COLO829 (cell line): Measurements from ENCODE around the gene PLXNA4.

ENCODE experiments used
- DNase-seq: peaks from one replicate; pipeline ENCODE4 v3.0.0; 2012; ENCODE audit warnings: low spot score

PLXNA4 gene

GRCh38 chr7:132352800-132353199 lies 223.5 kb downstream of the PLXNA4 start:
- no peak for DNase-seq

DNA sequence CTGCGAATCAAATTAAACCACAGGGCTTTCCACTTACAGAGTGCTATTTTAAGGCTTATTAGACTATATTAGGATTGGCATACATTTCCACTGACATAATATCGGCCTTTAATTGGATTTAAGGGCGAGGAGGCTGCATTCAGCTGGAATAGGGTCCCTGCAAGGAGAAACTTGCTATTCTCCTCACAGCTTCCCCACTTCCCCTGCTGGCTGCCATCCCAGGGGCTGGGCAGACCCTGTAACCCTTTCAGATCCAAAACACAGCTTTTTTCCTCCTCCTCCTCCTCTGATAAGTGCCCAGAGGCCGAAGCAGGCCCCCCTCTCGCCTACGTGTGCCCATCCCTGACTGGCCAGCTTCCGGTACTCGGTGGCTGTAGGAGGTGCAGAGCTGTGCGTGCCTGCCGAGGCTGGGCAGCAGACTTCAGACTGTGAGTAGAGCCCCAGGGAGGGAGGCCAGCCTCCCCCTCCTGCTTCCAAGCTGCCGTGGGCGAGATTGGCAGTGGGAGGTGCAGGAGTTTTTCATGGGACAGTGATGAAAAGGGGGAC lies 224.2 kb downstream of the PLXNA4 start:
- DNase-seq = no peak

DNA sequence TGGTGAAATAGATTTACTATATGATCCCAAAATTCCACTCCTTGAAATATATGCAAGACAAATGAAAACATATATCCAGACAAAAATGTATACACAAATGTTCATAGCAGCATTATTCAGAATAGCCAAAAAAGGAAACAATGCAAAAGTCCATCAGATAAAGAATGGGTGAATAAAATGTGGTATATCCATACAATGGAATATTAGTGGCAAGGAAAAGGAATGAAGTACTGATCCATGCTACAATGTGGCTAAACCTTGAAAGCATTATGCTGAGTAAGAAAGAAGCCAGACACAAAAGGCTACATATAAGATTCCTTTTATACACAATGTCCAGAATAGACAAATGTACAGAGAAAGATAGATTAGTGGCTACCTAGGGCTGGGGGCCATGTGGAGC lies 225.5 kb downstream of the PLXNA4 start:
- DNase-seq = no peak

GRCh38 chr7:132349075-132349474 lies 227.2 kb downstream of the PLXNA4 start:
- DNase-seq = no peak

DNA sequence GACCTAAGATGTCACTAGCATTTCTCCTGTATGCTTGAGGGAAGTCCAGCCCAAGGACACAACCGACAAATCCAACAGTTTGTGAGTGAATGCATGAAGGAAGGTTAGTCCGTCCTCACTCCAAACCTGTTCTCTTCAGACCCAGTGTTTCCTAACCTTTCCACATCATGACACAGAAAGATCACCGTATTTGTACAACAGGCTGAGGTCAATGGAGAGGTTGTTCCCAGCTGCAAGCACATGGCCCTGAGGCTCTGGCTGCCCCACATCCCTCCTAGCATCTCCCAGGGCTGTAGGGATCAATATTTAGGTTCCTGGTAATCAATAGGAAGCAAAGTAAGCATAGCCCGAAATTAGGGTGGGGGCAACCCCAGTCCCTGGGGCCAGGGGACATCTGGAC lies 227.9 kb downstream of the PLXNA4 start:
- no peak for DNase-seq

- DNase-seq = no peak
Observed at GRCh38 chr7:132347858-132348257, 228.4 kb downstream of the PLXNA4 start.

GRCh38 chr7:132347123-132347522 lies 229.1 kb downstream of the PLXNA4 start:
- no peak for DNase-seq

GRCh38 chr7:132345543-132346129 lies 230.6 kb downstream of the PLXNA4 start:
- no peak for DNase-seq

GRCh38 chr7:132345030-132345429 lies 231.2 kb downstream of the PLXNA4 start:
- DNase-seq = no peak

DNA sequence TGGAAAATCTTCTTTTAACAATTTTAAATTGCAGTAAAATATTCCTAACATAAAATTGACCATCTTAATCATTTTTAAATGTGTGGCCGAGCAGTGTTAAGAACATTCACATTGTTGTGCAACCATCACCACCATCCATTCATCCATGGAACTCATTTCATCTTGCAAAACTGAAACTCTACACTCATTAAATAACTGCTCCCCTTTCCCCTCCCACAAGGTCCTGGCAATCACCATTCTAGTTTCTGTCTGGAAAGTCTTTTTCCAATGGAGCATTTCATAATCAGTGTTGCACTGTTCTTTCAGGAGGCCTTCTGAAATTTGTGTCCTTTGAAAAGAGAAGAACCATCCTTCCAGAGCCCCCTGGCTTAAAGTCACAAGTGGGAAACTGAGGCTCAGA lies 233.1 kb downstream of the PLXNA4 start:
- no peak for DNase-seq

- DNase-seq = no peak
Observed at GRCh38 chr7:132337450-132338080, 238.7 kb downstream of the PLXNA4 start.

- DNase-seq = no peak
Observed at GRCh38 chr7:132336797-132337196, 239.5 kb downstream of the PLXNA4 start.

- DNase-seq = no peak
Observed at GRCh38 chr7:132333301-132333700, 243.0 kb downstream of the PLXNA4 start.

- DNase-seq = no peak
Observed at GRCh38 chr7:132328760-132329159, 247.5 kb downstream of the PLXNA4 start.

GRCh38 chr7:132328047-132328620 lies 248.1 kb downstream of the PLXNA4 start:
- peak; percentile 40 for DNase-seq

DNA sequence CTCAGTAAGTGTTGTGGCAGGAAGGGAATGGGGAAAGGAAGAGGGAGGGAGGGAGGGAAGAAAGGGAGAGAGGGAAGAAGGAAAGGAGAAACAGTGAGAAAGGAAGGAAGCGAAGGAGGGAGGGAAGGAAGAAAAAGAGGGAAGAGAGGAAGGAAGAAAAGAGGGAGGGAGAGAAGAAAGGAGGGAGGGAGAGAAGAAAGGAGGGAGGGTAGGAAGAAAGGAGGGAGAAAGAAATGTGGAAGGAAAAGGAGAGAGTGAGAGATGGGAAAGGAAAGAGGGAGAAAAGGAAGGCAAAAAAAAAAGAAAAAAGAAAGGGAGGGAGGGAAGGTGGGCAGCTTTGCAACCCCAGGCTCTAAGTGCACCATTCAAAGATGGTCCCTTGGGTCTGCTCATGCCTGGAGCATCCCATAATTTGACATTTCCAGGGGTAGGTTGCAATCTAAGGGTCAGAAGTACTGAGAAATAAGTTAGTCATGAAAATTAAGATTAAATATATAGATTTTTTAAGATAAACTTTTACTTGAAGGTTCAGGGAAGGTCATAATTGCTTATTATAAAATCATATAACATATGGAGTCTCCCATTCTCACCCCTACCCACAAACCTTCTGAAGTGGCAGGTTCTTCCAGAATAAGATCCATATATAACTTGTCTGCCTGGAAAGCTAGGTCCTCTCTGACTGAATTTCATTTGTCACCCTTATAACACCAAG lies 249.2 kb downstream of the PLXNA4 start:
- no peak for DNase-seq

DNA sequence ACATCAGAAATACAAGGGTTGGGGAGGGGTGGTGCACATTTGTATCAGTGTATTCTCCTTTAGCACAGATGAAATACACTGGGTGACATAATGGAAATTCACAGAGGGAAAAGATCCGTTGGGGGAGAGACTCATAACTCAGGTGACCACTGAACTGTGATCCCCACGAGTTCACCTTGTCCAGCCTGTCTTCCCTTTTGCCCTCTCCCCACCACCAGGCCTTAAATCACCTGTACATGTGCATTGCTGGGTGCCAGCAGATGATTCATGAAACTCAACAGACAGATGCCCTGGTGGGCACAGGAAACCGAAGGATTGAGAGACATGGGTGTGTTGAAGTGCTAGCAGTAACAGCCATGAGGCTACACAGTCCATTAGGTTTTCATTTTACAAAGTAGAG lies 253.3 kb downstream of the PLXNA4 start:
- DNase-seq = no peak

- no peak for DNase-seq
Observed at GRCh38 chr7:132321387-132321786, 254.9 kb downstream of the PLXNA4 start.

GRCh38 chr7:132319481-132319880 lies 256.8 kb downstream of the PLXNA4 start:
- no peak for DNase-seq

DNA sequence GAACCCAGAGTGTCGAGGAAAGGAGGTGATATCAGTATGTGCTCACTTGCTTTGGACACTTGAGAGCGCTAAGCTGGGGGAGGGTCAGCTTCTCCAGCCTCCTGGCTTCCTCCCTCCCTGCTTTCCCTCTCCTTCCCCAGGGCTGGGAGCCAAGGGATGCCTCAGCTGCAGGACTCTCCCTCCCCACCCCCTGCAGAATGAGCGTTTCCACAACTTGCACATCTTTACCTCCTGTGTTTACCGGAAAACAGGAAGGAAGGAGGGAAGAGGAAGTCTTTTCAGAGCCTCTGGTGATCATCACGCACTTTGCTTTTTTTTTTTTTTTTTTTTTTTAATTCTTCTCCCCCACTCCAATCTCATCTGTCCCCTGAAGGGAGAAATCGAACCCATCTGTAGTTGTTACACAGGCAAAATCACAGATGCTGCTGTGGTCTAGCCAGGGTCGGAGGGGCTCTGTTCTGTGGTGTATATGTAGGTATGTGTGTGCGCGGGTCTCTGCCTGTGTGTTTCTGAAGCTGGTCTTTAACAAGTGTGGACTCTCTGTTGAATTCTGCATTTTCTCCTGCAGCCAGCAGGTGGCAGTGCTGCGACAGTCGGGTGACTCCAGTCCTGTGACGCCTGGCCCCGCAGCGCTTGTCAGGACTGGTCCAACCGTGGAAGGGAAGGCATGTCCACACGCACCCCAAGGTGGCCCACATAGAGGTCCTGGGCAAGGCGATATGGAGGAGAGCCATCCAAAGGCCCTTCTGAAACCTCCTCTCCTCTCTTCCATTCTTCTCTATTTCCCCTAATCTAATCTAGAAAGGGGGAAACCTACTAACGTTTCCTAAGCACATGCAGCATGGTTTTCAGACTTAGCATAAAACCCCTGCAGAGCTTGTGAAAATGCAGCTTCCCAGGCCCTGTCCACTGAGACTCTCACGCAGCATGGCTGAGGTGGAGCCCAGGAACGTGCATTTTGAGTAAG lies 257.6 kb downstream of the PLXNA4 start:
- peak; percentile 98 for DNase-seq

GRCh38 chr7:132317701-132318351 lies 258.4 kb downstream of the PLXNA4 start:
- no peak for DNase-seq
